HG03565 (cell line): ENCODE data around the gene PRAME.
"Not testable (repeated sequence)": the region's sequence is repeated elsewhere in the genome, so short reads cannot be mapped to it uniquely, and the experiment has no call there.

Experiments
- ATAC-seq: cut with Tn5 transposase; IDR thresholded peaks from one replicate; pipeline ENCODE4 v1.9.1; 2021; ENCODE audit warnings: mild to moderate bottlenecking, moderate library complexity; ENCODE audit not compliant: unreplicated experiment

PRAME gene

GRCh38 chr22:22526125-22526912, 32.7 kb downstream of the PRAME start:
- no peak for ATAC-seq

GRCh38 chr22:22523494-22523893, 35.6 kb downstream of the PRAME start:
- no peak for ATAC-seq

- ATAC-seq: no peak
Measured at GRCh38 chr22:22521631-22522030, 37.4 kb downstream of the PRAME start.

GRCh38 chr22:22520667-22521602, 38.1 kb downstream of the PRAME start:
- ATAC-seq: no peak

GRCh38 chr22:22520020-22520656, 38.9 kb downstream of the PRAME start, which contains the start of gene ZNF280A:
ZNF280A (minus strand) TSS chr22:22520270; CDS start chr22:22515630, 4,640 bp downstream.
- no peak for ATAC-seq

GRCh38 chr22:22519591-22519990, 39.5 kb downstream of the PRAME start:
- no peak for ATAC-seq

- ATAC-seq: no peak
Measured at GRCh38 chr22:22516992-22517391, 42.1 kb downstream of the PRAME start.

GRCh38 chr22:22515890-22516289, 43.2 kb downstream of the PRAME start:
- ATAC-seq: no peak

GRCh38 chr22:22514431-22514830, 44.6 kb downstream of the PRAME start:
- ATAC-seq: not testable (repeated sequence)

- ATAC-seq: no peak
Measured at GRCh38 chr22:22513619-22514018, 45.4 kb downstream of the PRAME start.

- no peak for ATAC-seq
Measured at GRCh38 chr22:22512951-22513350, 46.1 kb downstream of the PRAME start.

- not testable (repeated sequence) for ATAC-seq
Measured at GRCh38 chr22:22510833-22511232, 48.2 kb downstream of the PRAME start.

GRCh38 chr22:22509912-22510311, 49.2 kb downstream of the PRAME start:
- not testable (repeated sequence) for ATAC-seq

GRCh38 chr22:22508274-22509176, 50.5 kb downstream of the PRAME start, which contains the start of gene ZNF280B:
ZNF280B (minus strand) TSS chr22:22508742; CDS start chr22:22489398, 19,344 bp downstream.
- peak; percentile 75 for ATAC-seq

GRCh38 chr22:22507743-22508273, 51.3 kb downstream of the PRAME start:
- no peak for ATAC-seq

GRCh38 chr22:22506736-22507135, 52.3 kb downstream of the PRAME start:
- no peak for ATAC-seq

- ATAC-seq: no peak
Measured at GRCh38 chr22:22498267-22498666, 60.8 kb downstream of the PRAME start.
